NOMO-1 (cell line): ENCODE results near the gene ARHGAP5.

Experiments used
- DNase-seq, 2 experiments: peaks; one replicate each; lab custom pipeline; 2025; ENCODE audit not compliant: unreplicated experiment in 2 of 2; lab: John Stamatoyannopoulos, UW

Gene ARHGAP5

GRCh38 chr14:32077081-32078022 lies at the start of gene ARHGAP5:
TSS of gene ARHGAP5 (plus strand) at chr14:32077304. CDS start at chr14:32090670, 13,366 bp downstream.
- DNase-seq = no peak

- DNase-seq = no peak
These were observed 48.5 kb upstream of the ARHGAP5 start for GRCh38 chr14:32028599-32028998.

GRCh38 chr14:32033543-32033942 lies 43.6 kb upstream of the ARHGAP5 start:
- no peak for DNase-seq

- DNase-seq = no peak
These were observed 38.2 kb upstream of the ARHGAP5 start for GRCh38 chr14:32038876-32039275.

- DNase-seq = no peak
These were observed 37.6 kb upstream of the ARHGAP5 start for GRCh38 chr14:32039401-32040030.

GRCh38 chr14:32043624-32044023 lies 33.5 kb upstream of the ARHGAP5 start:
- no peak for DNase-seq

GRCh38 chr14:32044454-32044853 lies 32.6 kb upstream of the ARHGAP5 start:
- no peak for DNase-seq

GRCh38 chr14:32047791-32048190 lies 29.3 kb upstream of the ARHGAP5 start:
- DNase-seq = no peak

GRCh38 chr14:32049361-32050088 lies 27.6 kb upstream of the ARHGAP5 start:
- DNase-seq = no peak

GRCh38 chr14:32050878-32051277 lies 26.2 kb upstream of the ARHGAP5 start:
- no peak for DNase-seq

GRCh38 chr14:32054536-32054935 lies 22.6 kb upstream of the ARHGAP5 start:
- no peak for DNase-seq

GRCh38 chr14:32055175-32055574 lies 21.9 kb upstream of the ARHGAP5 start:
- DNase-seq = no peak

- no peak for DNase-seq
These were observed 17.4 kb upstream of the ARHGAP5 start for GRCh38 chr14:32059702-32060101.

GRCh38 chr14:32064931-32065330 lies 12.2 kb upstream of the ARHGAP5 start:
- no peak for DNase-seq

GRCh38 chr14:32068708-32069107 lies 8.4 kb upstream of the ARHGAP5 start:
- DNase-seq = no peak

GRCh38 chr14:32070282-32070681 lies 6.8 kb upstream of the ARHGAP5 start:
- no peak for DNase-seq

- no peak for DNase-seq
These were observed 4.4 kb upstream of the ARHGAP5 start for GRCh38 chr14:32072676-32073075.

GRCh38 chr14:32073537-32074189 lies 3.4 kb upstream of the ARHGAP5 start:
- DNase-seq = peak; percentile 49 to 73

- no peak for DNase-seq
These were observed 2.1 kb upstream of the ARHGAP5 start for GRCh38 chr14:32074887-32075572.

- DNase-seq = no peak
These were observed 1.3 kb upstream of the ARHGAP5 start for GRCh38 chr14:32075672-32076277.
